ENCODE results near the gene TBC1D19.

TBC1D19 gene

GRCh38 chr4:26786916-26787315, 203.0 kb downstream of the TBC1D19 start:
- no peak for DNase-seq

DNA sequence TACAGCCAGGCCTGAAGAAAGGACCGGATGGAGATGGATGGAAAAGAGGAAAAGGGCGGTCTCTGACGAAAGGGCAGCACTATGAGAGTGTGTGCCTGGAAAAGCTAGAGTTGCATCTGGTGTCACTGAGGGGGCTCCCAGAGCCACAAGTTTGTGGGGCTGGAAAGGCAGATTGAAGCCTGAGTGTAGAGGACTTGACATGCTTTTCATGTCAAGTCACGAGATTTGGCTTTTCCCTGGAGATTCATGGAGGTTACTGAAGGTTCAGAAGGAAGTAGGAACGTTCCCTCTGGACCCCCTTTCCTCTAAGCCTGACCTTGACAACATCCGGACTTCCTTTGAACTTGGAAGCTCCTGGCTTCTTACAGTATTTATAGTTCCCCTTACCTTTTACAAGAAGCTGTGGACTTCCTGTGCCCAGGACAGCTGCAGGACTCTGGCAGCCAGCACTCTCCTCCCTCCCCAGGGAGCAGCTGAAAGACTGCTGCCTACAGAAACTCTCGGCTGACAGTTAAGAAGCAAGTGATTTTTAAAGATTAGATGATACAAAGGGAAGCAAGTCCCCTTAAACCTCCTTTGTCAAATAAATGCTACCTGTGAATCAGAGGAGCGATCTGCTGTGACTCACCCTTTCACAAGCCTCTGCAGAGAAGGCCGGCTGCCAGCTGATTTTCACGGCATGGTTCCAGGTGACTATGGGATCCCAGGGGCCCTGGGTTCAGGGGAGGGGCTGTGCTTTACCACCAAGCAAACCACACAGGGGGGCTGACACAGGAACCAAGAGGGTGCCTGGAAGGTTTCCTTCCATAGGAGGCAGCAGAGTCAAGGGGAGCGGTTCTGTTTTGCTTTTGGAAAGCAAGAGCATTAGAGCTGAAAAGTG, 203.8 kb downstream of the TBC1D19 start:
- no peak for DNase-seq

DNA sequence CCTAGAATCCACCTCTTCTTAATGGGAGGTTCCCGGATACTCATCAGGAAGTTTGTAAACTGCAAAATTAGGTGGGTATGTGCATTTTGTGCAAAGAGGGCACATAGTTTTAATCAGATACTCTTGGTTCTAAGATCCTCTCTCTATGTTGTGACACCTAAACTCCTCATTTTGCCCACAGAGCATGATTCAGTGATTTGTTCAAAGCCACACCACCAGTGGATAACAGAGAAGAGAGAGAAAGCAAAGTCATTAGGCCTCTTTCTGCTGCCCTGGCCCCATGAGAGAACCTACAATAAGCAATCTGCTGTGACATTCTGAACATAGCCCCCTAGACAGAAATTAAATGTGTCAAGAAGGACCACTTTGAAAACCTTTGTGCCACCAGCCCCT, 204.5 kb downstream of the TBC1D19 start:
- DNase-seq: no peak

- DNase-seq: no peak
These were observed 205.3 kb downstream of the TBC1D19 start for GRCh38 chr4:26789208-26789607.

DNA sequence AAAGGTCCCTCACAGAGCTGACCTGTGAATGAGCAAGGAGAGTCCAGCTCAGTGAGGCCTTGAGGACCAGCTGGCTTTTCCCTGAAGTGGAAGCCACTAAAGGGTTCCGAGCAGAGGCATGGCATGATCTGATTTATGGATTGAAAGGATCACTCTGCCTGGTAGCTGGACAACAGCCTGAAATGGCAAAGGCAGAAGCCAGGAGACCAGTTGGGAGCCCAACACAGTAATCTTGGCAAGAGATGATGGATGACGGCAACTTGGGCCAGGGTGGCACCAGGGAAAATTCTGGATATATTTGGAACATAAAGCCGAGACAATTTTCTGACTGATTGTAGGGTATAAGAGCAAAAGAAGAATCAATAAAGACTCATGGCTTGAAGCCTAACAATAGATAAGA, 207.5 kb downstream of the TBC1D19 start:
- DNase-seq: no peak

- DNase-seq: no peak
These were observed 208.8 kb downstream of the TBC1D19 start for GRCh38 chr4:26792639-26793038.

GRCh38 chr4:26793735-26794134, 209.9 kb downstream of the TBC1D19 start:
- no peak for DNase-seq

DNA sequence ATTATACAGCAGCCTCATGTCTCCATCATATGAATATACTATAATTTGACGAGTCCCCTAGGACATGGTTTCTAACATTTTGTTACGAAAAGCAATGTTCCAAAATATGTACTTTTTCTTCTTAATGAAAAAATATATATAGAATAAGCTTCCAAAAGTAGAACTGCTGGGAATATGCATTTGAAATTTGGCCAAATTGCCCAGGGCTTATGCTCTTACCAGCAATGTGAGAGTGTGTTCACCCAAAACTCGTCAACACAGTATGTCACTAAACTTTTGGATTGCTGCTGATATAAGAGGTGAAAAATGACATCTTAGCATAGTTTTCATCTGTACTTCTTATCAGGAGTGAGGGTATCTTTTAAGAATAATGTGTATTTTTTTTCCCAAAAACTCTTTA, 212.2 kb downstream of the TBC1D19 start:
- no peak for DNase-seq

DNA sequence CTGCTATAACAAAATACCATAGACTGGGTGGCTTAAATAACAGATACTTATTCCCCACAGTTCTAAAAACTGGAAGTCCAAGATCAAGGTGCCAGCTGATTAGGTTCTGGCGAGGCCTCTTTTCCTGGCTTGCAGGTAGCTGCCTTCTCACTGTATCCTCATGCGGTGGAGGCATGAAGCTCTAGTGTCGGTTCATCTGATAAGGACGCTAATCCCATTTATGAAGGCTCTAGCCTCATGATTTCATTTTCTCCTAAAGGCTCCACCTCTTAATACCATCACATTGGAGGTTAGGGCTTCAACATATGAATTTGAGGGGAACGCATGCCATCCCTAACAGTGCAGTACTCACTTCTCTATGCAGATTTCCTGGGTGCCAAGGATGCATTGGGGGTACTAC, 218.9 kb downstream of the TBC1D19 start:
- DNase-seq: peak; percentile 59 to 82

- peak; percentile 95 to 97 for DNase-seq
These were observed 219.5 kb downstream of the TBC1D19 start for GRCh38 chr4:26803211-26803861.

DNA sequence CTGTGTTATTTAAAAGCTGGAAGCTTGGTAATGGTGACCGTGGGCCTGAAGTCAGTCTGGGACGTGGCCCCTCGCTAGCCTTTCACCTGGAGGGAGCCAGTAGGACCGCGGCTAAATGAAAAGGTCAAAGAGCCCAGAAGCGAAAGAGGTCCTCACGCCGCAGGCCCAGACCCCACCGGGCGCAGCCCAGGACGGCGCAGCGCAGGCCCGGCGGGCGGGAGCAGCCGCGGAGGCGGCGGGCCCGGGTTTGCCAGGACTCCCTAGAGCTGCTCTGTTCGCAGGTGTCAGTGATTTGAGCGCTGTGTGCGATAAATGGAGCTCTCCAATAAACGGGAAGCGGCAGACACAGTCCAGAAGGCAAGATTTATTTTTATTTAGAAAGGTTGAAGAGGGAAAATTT, 220.6 kb downstream of the TBC1D19 start:
- no peak for DNase-seq

GRCh38 chr4:26804925-26805324, 221.0 kb downstream of the TBC1D19 start:
- no peak for DNase-seq

All from NCI-H524 (cell line).